GM18951 (cell line): Measurements from ENCODE around the gene ANKRD55.
"Not testable (repeated sequence)": the region's sequence is repeated elsewhere in the genome, so short reads cannot be mapped to it uniquely, and the experiment has no call there.

Experiments used
- POLR2A ChIP-seq: IDR thresholded peaks from 4 replicates; pipeline ENCODE4 v1.6.1; 2011; ENCODE audit warnings: mild to moderate bottlenecking; ENCODE audit not compliant: insufficient read length, insufficient read depth; ENCODE audit errors: extremely low read depth
- in situ Hi-C: fragments of 300-500 bp; cut with MboI; formaldehyde crosslinking; loops from one replicate; pipeline ENCODE4 v1.12.0; 2022; ENCODE audit warnings: low sequenced_read_pairs, mixed read lengths, inconsistent platforms; ENCODE audit not compliant: unreplicated experiment

Gene ANKRD55

DNA sequence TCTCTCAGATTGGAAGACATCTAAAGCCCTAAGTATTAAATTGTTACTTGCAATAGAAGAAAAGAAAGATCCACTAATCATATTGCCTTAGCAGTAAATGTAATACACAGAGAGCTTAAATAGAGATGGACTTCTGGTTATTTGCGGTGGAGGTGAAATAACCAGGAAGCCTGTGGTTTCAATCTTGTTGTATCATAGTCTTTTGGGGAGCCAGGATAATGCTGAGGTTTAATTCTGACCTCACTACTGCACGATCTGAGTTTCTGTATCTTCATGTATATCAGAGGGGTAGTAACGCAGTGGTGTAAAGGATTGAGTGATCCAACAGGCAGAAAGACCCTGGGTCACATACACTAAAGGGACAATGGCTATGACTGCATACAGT, 71.7 kb downstream of the ANKRD55 start:
- TF ChIP-seq POLR2A, result no peak
- in situ Hi-C loops, result no loop called here

- in situ Hi-C loops, result no loop called here
- TF ChIP-seq POLR2A, result no peak
These were observed 72.2 kb downstream of the ANKRD55 start for GRCh38 chr5:56160723-56161438.

GRCh38 chr5:56159521-56159947, 73.6 kb downstream of the ANKRD55 start:
- TF ChIP-seq POLR2A, result no peak
- in situ Hi-C loops, result no loop called here

GRCh38 chr5:56158331-56158960, 74.7 kb downstream of the ANKRD55 start:
- TF ChIP-seq POLR2A, result no peak
- in situ Hi-C loops, result no loop called here

DNA sequence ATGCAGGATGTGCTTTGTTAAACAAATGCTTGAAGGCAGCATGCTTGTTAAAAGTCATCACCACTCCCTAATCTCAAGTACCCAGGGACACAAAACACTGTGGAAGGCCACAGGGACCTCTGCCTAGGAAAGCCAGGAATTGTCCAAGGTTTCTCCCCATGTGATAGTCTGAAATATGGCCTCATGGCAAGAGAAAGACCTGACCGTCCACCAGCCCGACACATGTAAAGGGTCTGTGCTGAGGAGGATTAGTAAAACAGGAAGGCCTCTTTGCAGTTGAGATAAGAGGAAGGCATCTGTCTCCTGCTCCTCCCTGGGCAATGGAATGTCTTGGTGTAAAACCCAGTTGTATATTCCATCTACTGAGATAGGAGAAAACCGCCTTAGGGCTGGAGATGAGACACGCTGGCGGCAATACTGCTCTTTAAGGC, 75.9 kb downstream of the ANKRD55 start:
- in situ Hi-C loops, result not testable (repeated sequence)

- in situ Hi-C loops, result not testable (repeated sequence)
These were observed 76.4 kb downstream of the ANKRD55 start for GRCh38 chr5:56156585-56157190.

DNA sequence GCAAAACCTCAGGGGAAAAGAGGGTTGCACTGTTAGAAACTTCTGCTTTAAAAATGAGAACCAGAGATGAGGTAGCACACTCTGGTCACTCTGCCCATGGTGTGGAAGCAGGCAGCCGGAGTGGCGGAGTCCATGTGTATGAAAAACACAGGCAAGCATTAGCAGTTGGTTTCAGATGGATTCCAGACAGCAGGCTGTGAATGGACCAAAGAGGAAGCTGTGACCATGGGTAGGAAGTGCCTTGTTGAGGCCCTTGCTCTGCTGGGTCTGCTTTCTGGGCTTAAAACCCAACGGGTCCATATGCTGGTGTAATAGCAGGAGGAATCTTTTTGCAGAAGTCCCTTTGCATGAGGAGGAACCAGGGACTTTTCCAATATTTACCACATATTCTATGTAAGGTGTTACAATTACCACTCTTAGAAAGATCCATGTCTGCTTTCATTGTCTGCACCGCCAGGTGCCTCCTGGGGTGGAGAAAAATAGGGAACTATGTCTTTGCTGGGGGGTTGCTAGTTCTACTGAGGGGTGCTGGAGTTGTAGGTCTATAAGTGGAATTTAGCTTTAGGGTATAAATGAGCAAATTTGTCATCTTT, 77.0 kb downstream of the ANKRD55 start:
- in situ Hi-C loops, result no loop called here
- TF ChIP-seq POLR2A, result no peak

DNA sequence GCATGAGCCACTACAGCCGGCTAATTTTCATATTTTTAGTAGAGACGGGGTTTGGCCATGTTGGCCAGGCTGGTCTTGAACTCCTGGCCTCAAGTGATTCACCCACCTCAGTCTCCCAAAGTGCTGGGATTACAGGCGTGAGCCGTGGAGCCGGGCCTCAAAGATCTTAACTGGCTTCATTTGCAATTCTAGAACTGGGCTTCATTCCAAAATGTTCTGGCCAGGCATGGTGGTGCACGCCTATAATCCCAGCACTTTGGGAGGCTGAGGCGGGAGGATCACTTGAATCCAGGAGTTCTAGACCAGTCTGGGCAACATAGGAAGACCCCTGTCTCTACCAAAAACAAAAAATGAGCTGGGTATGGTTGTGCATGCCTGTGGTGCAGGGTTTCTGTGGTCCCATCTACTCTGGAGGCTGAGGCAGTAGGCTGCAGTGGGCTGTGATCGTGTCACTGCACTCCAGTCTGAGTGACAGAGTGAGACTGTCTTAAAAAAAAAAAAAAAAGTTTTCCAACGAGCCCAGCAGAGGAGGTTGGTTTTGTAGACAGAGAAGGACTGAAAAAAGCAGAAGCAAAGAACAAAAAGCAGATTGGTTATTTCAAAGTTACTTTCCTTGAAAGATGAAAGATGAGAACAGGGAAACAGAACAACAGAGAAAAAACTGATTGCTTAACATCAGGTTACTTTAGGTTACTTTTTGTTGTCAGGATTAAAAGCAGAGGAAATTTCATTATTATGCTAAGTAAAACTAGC, 78.2 kb downstream of the ANKRD55 start:
- in situ Hi-C loops, result no loop called here
- TF ChIP-seq POLR2A, result no peak

GRCh38 chr5:56152437-56152836, 80.7 kb downstream of the ANKRD55 start:
- in situ Hi-C loops, result no loop called here

DNA sequence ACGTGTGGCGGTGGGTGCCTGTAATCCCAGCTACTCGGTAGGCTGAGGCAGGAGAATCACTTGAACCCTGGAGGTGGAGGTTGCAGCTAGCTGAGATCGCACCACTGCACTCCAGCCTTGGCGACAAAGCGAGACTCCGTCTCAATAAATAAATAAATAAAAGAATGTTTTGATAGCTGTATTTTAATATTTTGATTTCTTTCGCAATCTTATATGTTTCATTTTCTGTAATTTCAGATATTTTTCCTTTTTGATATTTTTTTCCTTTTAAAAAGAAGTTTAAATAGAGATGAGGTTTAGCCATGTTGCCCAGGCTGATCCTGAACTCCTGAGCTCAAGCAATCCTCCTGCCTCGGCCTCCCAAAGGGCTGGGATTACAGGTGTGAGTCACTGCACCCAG, 82.4 kb downstream of the ANKRD55 start:
- in situ Hi-C loops, result not testable (repeated sequence)

More at GRCh38 chr5:56152437-56152836, 80.7 kb downstream of the ANKRD55 start:
- TF ChIP-seq POLR2A, result no peak

DNA sequence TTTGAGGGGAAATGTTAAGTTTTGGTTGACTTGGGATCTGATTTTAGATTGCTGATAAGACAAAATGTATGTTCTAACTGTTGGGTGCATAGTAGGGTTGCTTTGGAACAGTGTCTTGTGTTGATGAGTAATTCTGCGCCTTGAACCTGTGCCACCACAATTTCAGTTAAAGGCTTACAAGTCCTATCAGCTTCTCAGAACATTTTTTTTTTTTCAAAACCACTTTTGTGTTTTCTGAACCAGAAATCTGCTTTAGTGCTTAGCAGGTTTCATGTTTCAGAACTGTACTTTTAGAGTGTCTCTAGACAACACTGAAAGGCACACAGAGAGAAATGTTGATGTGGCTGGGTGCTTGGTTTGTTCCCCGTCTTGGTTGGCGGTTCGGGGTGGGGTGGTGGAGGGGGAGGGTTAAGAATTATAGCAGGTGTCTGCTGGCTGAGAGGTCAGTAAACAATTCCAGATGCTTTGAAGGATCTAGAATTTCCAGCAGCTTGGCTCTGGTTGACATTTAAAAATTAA, 84.6 kb downstream of the ANKRD55 start:
- in situ Hi-C loops, result loop anchor here (10.0 kb wide), 2 partner anchors 54 to 154 kb away; partner anchors contain the start of gene IL6ST

DNA sequence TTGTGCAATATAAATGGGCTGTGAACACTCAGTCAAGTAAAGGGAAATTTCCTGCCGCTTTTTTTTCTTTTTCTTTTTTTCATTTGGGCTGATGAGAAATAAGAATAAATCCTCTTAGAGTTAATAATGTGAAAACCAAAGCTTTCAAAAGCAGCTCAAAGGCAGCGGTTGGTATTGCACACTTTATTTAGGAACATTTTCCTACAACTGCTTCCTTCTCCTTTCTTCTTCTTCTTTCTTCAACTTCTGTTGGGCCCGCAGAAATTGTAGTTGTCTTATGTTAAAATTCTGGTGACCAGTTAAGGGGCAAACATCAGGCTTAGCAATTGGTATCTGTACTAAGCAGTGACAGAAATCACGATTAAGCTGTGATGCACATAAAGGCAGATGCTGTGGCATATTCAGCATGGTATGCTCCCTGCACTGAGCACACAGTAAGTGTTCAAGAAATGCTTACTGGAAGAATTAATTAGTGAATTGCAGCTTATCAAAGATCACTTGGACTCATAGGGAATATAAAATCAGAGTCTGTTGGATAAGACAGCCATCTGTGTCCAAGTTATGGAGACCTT, 85.4 kb downstream of the ANKRD55 start:
- in situ Hi-C loops, result loop anchor here (10.0 kb wide), 2 partner anchors 53 to 153 kb away; partner anchors contain the start of gene IL6ST

More for the DNA sequence above, 84.6 kb downstream of the ANKRD55 start:
- no peak for TF ChIP-seq POLR2A

More for the DNA sequence above, 85.4 kb downstream of the ANKRD55 start:
- TF ChIP-seq POLR2A, result no peak
